Neural cell (in vitro differentiated cells): ENCODE measurements around the gene MARK4. TPM values are rescaled to one million over a fixed set of nuclear protein-coding genes. Genes with fewer than 3 reads are reported as not detected.

Source experiments
- H2AFZ ChIP-seq: fragments of 200-600, 300-800 bp; sonication (generic), shearing (Covaris generic); 2 replicates; pipeline ENCODE4 v1.6.0; 2014; ENCODE audit warnings: low read depth, mild to moderate bottlenecking, antibody characterized with exemption, low read length, moderate library complexity
- H3F3A ChIP-seq: fragments of 200-600 bp; shearing (Covaris generic); 2 replicates; pipeline ENCODE4 v1.6.1; 2016; ENCODE audit warnings: mild to moderate bottlenecking, moderate library complexity, mixed read lengths, antibody characterized with exemption, low read length; ENCODE audit not compliant: insufficient read depth, poor library complexity, severe bottlenecking
- H3K27ac ChIP-seq: fragments of 200-600, 300-800 bp; sonication (generic), shearing (Covaris generic); 2 replicates; pipeline ENCODE4 v1.5.1; 2014; ENCODE audit warnings: mild to moderate bottlenecking, low read length, moderate library complexity
- H3K27me3 ChIP-seq: fragments of 300-800, 200-600 bp; sonication (generic), shearing (Covaris generic); 2 replicates; pipeline ENCODE4 v1.6.0; 2014; ENCODE audit warnings: mild to moderate bottlenecking, low read depth, low read length, moderate library complexity; ENCODE audit not compliant: insufficient read depth
- H3K36me3 ChIP-seq: fragments of 300-800, 200-600 bp; sonication (generic), shearing (Covaris generic); 2 replicates; pipeline ENCODE4 v1.5.1; 2014; ENCODE audit warnings: mild to moderate bottlenecking, antibody characterized with exemption, low read length, moderate library complexity; ENCODE audit not compliant: insufficient read depth
- H3K4me2 ChIP-seq: fragments of 300-800, 200-600 bp; sonication (generic), shearing (Covaris generic); 2 replicates; pipeline ENCODE4 v1.6.0; 2014; ENCODE audit warnings: mild to moderate bottlenecking, low read length
- H3K4me3 ChIP-seq: fragments of 300-800, 200-600 bp; sonication (generic), shearing (Covaris generic); 2 replicates; pipeline ENCODE4 v1.5.1; 2014; ENCODE audit warnings: mild to moderate bottlenecking, low read length, moderate library complexity
- H3K79me2 ChIP-seq: fragments of 200-600 bp; shearing (Covaris generic); replicated peaks from 2 replicates; pipeline ENCODE4 v1.6.0; 2014; ENCODE audit warnings: mild to moderate bottlenecking, low read length, moderate library complexity; ENCODE audit not compliant: insufficient read depth
- H3K9ac ChIP-seq: fragments of 300-800, 200-600 bp; sonication (generic), shearing (Covaris generic); 2 replicates; pipeline ENCODE4 v1.6.1; 2016; ENCODE audit warnings: mild to moderate bottlenecking, low read length, mixed read lengths
- H3K9me2 ChIP-seq: fragments of 200-600 bp; shearing (Covaris generic); 2 replicates; pipeline ENCODE4 v1.6.1; 2016; ENCODE audit warnings: mild to moderate bottlenecking, low read length, mixed read lengths; ENCODE audit not compliant: insufficient read depth
- H3K9me3 ChIP-seq: fragments of 200-600, 300-800 bp; sonication (generic), shearing (Covaris generic); 2 replicates; pipeline ENCODE4 v1.6.1; 2016; ENCODE audit warnings: mild to moderate bottlenecking, mixed run types, low read length, moderate library complexity, mixed read lengths
- H4K20me1 ChIP-seq: fragments of 200-600 bp; shearing (Covaris generic); 2 replicates; pipeline ENCODE4 v1.6.1; 2016; ENCODE audit warnings: mild to moderate bottlenecking, mixed run types; ENCODE audit not compliant: insufficient read depth
- CTCF ChIP-seq: fragments of 450-650 bp; IDR thresholded peaks from 2 replicates; pipeline ENCODE4 v1.5.1; 2014; ENCODE audit warnings: antibody characterized with exemption, mild to moderate bottlenecking, moderate library complexity; ENCODE audit not compliant: poor library complexity, severe bottlenecking
- EP300 ChIP-seq: fragments of 450-650 bp; conservative IDR thresholded peaks from 2 replicates; pipeline ENCODE4 v1.6.1; 2014; ENCODE audit warnings: antibody characterized with exemption, mild to moderate bottlenecking, moderate library complexity; ENCODE audit not compliant: poor library complexity, severe bottlenecking
- EZH2 ChIP-seq: fragments of 200-600, 300-800 bp; shearing (Covaris generic), sonication (generic); IDR thresholded peaks from 2 replicates; pipeline ENCODE4 v1.6.1; 2014; ENCODE audit warnings: antibody characterized with exemption, low read length, borderline replicate concordance, mild to moderate bottlenecking; ENCODE audit not compliant: insufficient read depth, poor library complexity, severe bottlenecking
- MXI1 ChIP-seq: fragments of 450-650 bp; conservative IDR thresholded peaks from 2 replicates; pipeline ENCODE4 v1.6.1; 2014; ENCODE audit warnings: antibody characterized with exemption, mild to moderate bottlenecking; ENCODE audit not compliant: poor library complexity, severe bottlenecking
- POLR2AphosphoS5 ChIP-seq: IDR thresholded peaks from 2 replicates; pipeline ENCODE4 v1.6.1; 2012
- RAD21 ChIP-seq: fragments of 450-650 bp; conservative IDR thresholded peaks from 2 replicates; pipeline ENCODE4 v1.6.1; 2014; ENCODE audit warnings: antibody characterized with exemption, mild to moderate bottlenecking, moderate library complexity
- REST ChIP-seq: IDR thresholded peaks from 2 replicates; pipeline ENCODE4 v1.6.1; 2012; ENCODE audit warnings: borderline replicate concordance
- SMC3 ChIP-seq: fragments of 450-650 bp; conservative IDR thresholded peaks from 2 replicates; pipeline ENCODE4 v1.6.1; 2014; ENCODE audit warnings: antibody characterized with exemption, mild to moderate bottlenecking, moderate library complexity; ENCODE audit not compliant: poor library complexity
- TAF1 ChIP-seq: IDR thresholded peaks from 2 replicates; pipeline ENCODE4 v1.6.1; 2012; ENCODE audit warnings: low read depth
- polyA plus RNA-seq: library from polyadenylated mRNA; depleted of rRNA; stranded (reverse); fragments of >200 nt; gene quantifications from 2 replicates; pipeline ENCODE4 v1.2.3, GENCODE V29; 2014

Gene MARK4
- polyA plus RNA-seq, 1 donor from 2014 or later: 11.6 TPM

- no peak overlapping the region for H3K4me3 ChIP-seq
- H4K20me1 ChIP-seq: no peaks in the 10 kb centered on the region
- no peaks in the 10 kb centered on the region for H3K36me3 ChIP-seq
- no peaks in the 10 kb centered on the region for H3K9me2 ChIP-seq
- peaks cover 30% of the 10 kb centered on the region for H3K27me3 ChIP-seq
- H3K9me3 ChIP-seq: no peaks in the 10 kb centered on the region
- H3K4me2 ChIP-seq: no peak overlapping the region
- H3K27ac ChIP-seq: no peak overlapping the region
- no peak overlapping the region for H2AFZ ChIP-seq
- TF ChIP-seq TAF1 (no peak), CTCF (no peak), POLR2AphosphoS5 (no peak), SMC3 (no peak), REST (no peak), EP300 (no peak), EZH2 (no peak), RAD21 (no peak), MXI1 (no peak)
- no peaks in the 10 kb centered on the region for H3F3A ChIP-seq
- no peaks in the 10 kb centered on the region for H3K79me2 ChIP-seq
- H3K9ac ChIP-seq: no peak overlapping the region
Observed at GRCh38 chr19:45211751-45212381, 39.2 kb upstream of the MARK4 start.

GRCh38 chr19:45213031-45213430 is 38.0 kb upstream of the MARK4 start:
- peaks cover 41% of the 10 kb centered on the region for H3K27me3 ChIP-seq
- no peak overlapping the region for H3K27ac ChIP-seq

More at GRCh38 chr19:45213031-45213430, 38.0 kb upstream of the MARK4 start:
- Histone ChIP-seq H3K4me2 (no peak overlapping the region), H3K4me3 (no peak overlapping the region), H3K36me3 (no peaks in the 10 kb centered on the region), H3K9ac (no peak overlapping the region), H3K79me2 (no peaks in the 10 kb centered on the region), H3F3A (no peaks in the 10 kb centered on the region), H4K20me1 (no peaks in the 10 kb centered on the region), H3K9me3 (no peaks in the 10 kb centered on the region), H2AFZ (no peak overlapping the region), H3K9me2 (no peaks in the 10 kb centered on the region)
- TF ChIP-seq RAD21: no peak
- TF ChIP-seq REST: no peak
- TF ChIP-seq EZH2: no peak
- no peak for TF ChIP-seq POLR2AphosphoS5
- no peak for TF ChIP-seq EP300
- TF ChIP-seq CTCF: no peak
- TF ChIP-seq SMC3: no peak
- TF ChIP-seq MXI1: no peak
- TF ChIP-seq TAF1: no peak
